Activated T-helper 9 cell treated with anti-CD3 and anti-CD28 coated beads, Interleukin-2, amount 50 U/mL, for 16 hours (primary cell): ENCODE results near the gene ABI1.
"Not testable (repeated sequence)": the region's sequence is repeated elsewhere in the genome, so short reads cannot be mapped to it uniquely, and the experiment has no call there.

Experiments used
- DNase-seq: peaks from one replicate; pipeline ENCODE4 v3.0.0-alpha.2; 2020; ENCODE audit warnings: low read depth

The ABI1 gene

GRCh38 chr10:26804418-26805393 lies 56.1 kb downstream of the ABI1 start:
- DNase-seq = no peak

GRCh38 chr10:26803849-26804248 lies 56.9 kb downstream of the ABI1 start:
- no peak for DNase-seq

GRCh38 chr10:26802527-26802926 lies 58.2 kb downstream of the ABI1 start:
- no peak for DNase-seq

DNA sequence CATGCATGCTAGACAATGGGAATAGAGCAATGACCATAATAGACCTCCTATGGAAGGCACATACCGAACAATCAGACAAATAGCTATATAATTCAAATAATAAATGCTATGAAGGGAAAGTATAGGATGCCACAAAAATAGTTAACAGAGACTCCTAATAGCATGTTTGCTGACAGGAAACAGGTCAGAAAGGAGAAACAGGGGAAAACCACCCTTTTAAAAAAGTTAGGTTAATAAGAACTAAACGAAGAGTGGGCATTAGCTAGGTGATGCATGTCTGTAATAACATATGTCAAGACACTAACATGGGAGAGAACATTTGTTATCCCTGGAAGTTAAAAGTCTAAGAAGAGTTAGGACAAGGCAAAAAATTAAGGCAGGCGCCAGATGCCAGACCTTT lies 58.9 kb downstream of the ABI1 start:
- DNase-seq = no peak

GRCh38 chr10:26801274-26801673 lies 59.5 kb downstream of the ABI1 start:
- DNase-seq = no peak

GRCh38 chr10:26800468-26800867 lies 60.3 kb downstream of the ABI1 start:
- DNase-seq = no peak

- no peak for DNase-seq
Observed at GRCh38 chr10:26799342-26799741, 61.4 kb downstream of the ABI1 start.

- DNase-seq = no peak
Observed at GRCh38 chr10:26798298-26798697, 62.5 kb downstream of the ABI1 start.

DNA sequence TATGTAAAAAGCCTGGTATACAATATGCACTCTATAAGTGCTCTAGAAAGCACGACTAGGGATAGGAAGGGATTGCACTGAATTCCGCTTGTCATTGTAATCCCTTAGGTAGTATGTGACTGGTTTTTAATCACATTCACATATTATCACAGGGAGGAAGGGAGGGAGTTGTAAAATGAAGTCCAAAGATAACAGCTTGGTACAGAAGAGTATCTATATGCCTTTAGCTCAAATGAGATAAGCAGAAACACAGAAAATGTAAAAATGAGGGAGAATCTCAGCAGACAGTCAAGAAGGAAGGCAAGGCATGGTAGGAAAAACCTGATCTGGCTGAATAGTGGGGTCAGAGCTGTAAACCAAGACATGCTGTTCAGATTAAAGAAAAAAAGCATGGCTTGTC lies 63.4 kb downstream of the ABI1 start:
- DNase-seq = no peak

DNA sequence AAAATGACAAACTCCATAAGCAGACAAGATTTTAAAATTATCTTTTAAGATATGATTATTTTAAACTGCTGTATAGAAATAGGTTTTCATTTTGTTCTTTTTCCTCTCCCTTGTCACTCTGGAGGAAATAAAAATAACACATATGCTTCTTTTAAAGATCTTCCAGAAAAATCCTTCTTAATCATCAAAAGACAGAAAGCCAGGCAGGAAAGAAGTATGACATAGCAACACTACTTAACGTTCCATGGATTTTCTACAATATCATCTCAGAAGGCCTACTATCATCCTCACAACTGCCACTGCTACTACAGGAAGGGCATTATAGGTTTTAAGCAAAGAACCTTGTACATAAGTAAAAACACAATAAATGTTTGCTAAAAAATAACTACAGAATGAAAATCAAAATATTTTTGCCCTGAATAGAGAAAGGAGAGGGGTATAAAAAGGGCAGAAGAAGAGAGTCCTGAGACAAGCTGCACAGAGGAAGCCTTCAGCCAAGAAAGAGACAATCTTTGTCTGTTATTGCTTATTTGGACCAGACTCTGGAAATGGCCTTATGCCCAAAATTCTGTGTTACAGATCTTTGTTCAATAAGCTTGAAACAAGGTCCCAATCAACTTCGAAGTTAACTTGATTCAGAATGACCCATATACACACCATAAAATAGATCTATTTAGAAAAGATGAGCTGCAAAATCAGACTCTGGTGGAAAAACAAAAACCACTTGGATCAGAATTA lies 67.8 kb downstream of the ABI1 start:
- DNase-seq = no peak

DNA sequence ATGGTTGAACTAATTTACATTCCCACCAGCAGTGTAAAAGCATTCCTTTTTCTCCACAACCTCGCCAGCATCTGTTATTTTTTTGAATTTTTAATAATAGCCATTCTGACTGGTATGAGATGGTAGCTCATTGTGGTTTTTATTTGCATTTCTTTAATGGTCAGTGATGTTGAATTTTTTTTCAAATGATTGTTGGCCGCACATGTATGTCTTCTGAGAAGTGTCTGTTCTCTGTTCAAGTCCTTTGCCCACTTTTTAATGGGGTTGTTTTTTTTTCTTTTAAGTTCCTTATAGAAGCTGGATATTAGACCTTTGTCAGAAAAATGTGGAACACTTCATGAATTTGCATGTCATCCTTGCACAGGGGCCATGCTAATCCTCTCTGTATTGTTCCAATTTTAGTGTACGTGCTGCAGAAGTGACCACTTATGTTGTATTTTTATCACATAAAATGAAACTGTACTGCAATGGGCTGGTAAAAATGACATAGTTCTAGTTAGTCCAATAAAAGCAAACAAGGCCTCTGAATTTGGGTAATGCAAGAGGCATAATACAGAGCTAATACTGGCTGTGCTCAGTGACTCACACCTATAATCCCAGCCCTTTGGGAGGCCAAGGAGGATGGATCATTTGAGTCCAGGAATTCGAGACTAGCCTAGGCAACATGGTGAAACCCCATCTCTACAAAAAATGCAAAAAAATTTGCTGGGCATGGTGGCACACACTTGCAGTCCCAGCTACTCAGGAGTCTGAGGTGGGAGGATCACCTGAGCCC lies 70.3 kb downstream of the ABI1 start:
- no peak for DNase-seq

DNA sequence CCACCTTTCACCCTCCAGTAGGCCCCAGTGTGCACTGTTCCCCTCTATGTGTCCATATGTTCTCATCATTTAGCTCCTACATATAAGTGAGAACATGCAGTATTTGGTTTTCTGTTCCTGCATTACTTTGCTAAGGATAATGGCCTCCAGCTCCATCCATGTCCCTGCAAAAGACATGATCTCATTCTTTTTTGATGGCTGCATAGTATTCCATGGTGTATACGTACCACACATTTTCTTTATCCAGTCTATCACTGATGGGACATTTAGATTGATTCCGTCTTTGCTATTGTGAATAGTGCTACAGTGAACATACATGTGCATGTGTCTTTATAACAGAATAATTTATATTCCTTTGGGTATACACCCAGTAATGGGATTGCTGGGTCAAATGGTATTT lies 71.0 kb downstream of the ABI1 start:
- not testable (repeated sequence) for DNase-seq

GRCh38 chr10:26787362-26787761 lies 73.4 kb downstream of the ABI1 start:
- no peak for DNase-seq

DNA sequence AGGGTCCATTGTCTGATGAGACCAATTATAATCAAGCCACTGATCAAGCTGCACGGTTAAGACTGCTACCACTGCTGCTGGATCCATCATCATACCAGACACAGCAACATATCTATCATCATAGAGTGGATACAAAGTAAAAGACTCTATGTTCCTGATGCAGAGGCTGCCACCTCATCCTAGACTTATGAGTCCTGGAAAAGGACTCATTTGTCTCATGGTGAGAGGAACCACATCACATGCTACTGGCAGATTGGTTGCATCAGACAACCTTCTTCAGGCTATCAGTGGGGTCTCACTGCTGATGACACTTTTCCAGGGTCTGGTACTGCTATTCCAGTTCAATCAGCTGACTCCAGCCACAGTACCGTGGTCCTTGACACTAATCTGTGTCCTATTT lies 79.0 kb downstream of the ABI1 start:
- DNase-seq = no peak

DNA sequence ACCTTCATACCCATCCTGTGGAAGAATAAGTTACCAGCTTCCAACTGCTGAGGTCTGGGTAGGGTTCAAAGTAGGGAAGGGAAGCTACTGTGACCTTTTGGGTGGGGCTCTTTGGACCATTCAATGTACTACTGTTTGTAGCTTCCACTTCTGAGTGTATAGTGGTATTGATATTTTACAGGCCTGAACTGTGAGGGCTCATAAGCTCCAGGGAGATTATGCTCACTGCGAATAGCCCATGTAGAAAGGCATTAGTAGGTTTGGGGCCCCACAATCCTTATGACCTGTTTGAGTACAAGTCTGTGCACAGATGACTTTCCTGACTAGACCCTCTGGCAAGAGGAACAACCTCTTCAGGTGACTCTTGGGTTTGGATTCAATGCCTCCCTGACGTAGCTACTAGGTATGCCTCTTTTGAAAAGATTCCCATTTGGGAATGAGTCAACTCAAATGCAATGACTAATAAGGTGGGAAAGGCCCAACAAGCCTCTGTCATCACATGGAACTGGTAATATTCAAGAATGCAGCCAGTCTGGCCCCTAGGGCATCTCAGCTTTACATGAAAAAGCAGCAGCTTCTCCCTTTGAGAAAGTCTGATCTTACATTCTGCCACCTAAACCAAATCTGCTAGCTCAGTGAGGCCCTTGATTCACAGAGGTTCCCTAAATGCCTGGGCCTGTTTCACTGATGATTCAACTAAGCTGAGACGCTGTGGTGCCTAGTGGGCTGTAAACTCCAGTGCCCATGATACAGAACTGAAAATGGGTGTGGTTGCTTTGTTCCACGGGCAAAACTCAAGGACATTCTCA lies 79.8 kb downstream of the ABI1 start:
- no peak for DNase-seq

- no peak for DNase-seq
Observed at GRCh38 chr10:26780106-26780792, 80.5 kb downstream of the ABI1 start.

DNA sequence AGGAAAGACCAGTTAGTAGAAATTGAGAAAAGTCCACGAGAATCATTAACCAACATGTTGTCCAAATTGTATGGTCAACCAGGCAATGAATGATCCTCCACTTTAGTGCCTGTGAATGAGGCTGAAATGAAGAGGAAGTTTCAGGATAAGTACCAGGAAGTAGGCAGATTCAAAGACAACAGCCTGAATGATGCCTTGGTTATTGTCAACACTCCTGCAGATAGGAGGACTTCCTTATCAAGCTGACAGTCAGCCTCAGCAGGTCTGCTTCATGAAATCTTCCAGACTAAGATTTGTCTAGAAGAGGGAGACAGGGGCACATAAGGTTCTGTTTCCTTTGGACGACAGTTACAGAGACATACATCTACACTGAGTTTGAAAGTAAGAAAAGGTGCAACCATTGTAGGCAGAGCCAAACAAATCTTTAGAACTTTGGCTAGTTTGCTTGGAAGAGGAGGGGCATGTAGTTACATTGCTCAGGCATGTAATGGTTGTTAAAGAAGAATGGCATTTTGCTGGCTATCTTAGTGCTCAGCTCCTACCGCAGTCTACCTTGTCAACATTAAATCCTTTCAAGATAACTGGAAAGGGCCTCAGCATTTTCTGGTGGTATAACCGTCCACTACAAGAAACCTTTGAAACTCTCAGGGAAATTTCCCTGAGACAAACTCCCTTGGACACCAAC lies 81.4 kb downstream of the ABI1 start:
- DNase-seq = no peak

DNA sequence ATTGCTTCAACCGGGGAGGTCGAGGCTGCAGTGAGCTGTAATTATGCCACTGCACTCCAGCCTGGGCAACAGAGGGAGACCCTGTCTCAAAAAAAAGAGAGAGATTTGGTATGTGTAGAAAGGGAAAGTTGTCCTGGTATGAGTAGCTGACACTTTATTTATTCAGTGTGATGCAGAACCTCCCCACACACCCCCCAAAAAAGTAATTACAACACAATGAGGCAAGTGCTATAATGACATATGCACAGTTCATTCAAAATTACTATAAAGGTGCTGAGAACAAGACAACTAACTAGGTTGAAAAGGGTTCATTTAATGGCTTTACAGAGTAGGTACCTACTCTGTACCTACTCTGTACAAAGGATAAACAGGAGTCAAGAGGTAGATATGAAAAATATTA lies 83.1 kb downstream of the ABI1 start:
- no peak for DNase-seq

DNA sequence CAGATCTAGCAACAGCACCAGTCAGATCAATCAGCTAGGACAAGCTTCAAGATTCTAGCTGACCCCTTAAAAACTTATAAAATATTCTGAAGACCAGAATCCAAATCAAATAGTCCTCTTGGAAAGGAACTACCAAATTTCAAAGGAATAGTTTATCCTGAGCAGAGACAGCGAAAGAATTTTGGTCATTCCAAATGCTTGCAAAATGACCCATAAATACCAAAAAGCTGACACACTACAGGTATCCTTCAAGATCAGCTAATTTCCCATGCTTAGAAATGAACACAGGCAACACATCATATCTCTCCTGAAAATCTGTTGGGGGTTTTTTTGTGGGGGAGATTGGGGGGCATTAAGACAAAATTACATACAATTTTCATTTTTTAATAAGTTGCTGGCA lies 84.5 kb downstream of the ABI1 start:
- no peak for DNase-seq

DNA sequence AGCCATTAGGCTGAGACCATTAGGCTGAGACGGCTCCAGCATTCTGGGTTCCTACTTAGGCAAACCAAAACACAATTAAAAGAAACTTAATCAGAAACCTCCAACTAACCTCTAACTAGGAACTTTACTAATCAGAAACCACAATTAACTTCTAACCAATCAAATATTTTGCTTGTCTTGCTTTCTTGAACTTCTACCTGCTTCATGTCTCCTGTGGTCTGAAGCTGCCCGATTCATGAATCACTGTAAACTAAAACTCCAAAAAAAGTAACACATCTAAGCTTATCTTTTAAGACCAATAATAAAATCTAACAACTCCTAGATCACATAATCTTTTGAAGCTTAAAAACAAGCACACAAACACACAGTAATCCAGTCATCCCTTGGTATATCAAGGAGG lies 87.1 kb downstream of the ABI1 start:
- no peak for DNase-seq
